Stomach (tissue), 4 donors: Measurements from ENCODE around the gene NSD1.

Source experiments
- EP300 ChIP-seq: sonication (generic); formaldehyde crosslinking; IDR thresholded peaks from one replicate; pipeline ENCODE4 v1.6.1; 2017; ENCODE audit warnings: antibody characterized with exemption
- POLR2A ChIP-seq, 4 donors: fragments of 450-650 bp; IDR thresholded peaks; one replicate each; pipeline ENCODE4 v1.6.1; 2016; ENCODE audit warnings: antibody characterized with exemption in 4 of 4, control low read depth in 2 of 4, mild to moderate bottlenecking in 1 of 4, moderate library complexity in 1 of 4
- POLR2AphosphoS5 ChIP-seq, 3 donors: sonication (generic); formaldehyde crosslinking; IDR thresholded peaks; one replicate each; pipeline ENCODE4 v1.6.1; 2016; ENCODE audit warnings: antibody characterized with exemption in 3 of 3
- TF ChIP-seq, protein P1 (sequence below), 7 experiments: fragments of 450-650 bp in 4 of 7; fragments of 200-600 bp in 3 of 7; sonication (generic) in 3 of 7; IDR thresholded peaks; one replicate each; pipeline ENCODE4 v1.5.1; 2016 to 2019; ENCODE audit warnings: antibody characterized with exemption in 7 of 7, control low read depth in 2 of 7, mild to moderate bottlenecking in 1 of 7

DNA sequence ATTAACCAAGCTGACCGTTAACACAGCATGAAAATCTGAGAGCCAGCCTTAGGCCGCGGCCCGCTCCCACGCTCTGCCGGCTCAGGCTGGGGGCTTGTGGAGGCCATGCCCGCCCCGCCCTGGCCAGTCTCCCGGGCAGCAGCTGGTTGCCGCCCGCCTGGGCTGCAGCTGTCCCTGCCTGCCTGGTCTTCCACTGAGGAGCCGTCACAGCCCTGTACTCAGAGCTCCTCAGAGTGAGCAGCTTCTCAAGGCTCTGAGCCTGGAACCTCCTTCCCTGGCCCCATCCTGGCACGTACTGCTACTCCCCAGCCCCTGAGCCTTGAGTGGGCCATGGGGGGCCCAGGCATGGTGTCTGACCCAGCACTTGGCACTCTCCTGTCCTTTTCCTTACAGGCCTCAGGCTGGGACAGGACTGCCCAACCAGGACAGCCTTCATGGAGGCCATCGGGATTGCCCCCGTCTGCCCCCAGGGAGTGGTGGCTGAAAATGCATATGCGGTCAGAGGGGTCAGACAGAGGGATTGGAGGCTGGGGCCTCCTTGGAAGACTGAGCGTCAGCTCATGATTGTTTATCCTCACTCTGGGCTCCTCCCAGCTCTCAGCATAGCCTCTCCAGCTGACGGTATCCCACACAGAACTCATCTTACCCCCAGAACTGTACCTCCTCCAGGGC, 35.0 kb upstream of the NSD1 start:
- TF ChIP-seq, protein P1, sequence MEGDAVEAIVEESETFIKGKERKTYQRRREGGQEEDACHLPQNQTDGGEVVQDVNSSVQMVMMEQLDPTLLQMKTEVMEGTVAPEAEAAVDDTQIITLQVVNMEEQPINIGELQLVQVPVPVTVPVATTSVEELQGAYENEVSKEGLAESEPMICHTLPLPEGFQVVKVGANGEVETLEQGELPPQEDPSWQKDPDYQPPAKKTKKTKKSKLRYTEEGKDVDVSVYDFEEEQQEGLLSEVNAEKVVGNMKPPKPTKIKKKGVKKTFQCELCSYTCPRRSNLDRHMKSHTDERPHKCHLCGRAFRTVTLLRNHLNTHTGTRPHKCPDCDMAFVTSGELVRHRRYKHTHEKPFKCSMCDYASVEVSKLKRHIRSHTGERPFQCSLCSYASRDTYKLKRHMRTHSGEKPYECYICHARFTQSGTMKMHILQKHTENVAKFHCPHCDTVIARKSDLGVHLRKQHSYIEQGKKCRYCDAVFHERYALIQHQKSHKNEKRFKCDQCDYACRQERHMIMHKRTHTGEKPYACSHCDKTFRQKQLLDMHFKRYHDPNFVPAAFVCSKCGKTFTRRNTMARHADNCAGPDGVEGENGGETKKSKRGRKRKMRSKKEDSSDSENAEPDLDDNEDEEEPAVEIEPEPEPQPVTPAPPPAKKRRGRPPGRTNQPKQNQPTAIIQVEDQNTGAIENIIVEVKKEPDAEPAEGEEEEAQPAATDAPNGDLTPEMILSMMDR (IDR thresholded peaks at IDR 0.05), result no peak
- TF ChIP-seq POLR2A (IDR thresholded peaks at IDR 0.05), result no peak
- TF ChIP-seq POLR2AphosphoS5 (IDR thresholded peaks at IDR 0.05), result no peak
- no peak for TF ChIP-seq EP300
